ENCODE data around the gene MVK.

The MVK gene

DNA sequence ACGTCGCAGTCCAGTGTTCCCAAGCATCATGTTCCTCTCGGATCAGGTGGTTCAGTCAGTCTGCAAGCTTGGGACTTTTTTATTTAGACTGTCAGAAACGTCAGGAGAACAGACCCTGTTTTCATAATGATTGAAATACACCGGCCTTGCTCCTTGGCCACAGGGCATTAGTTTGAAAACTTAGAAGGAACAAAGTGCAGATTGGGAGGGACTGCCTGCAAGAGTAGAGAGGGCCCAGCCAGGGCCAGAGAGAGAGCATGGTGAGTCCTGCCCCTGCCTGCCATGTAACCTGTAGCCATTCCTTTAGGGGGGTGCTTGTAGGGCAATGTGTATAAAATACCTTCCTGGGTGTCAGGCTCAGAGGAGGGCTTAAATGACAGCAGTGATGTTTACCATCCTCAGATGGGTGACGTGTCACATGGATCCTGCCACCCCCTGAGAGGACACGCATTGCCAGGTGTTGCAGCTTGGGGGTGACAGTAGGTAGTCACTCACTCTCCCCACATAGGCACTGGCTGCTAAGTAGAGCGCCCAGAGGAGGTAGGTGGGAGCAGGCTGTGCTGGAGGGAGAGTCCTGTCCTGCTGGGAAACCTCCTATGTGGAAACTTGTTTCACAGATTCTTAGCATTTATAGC, 46.0 kb upstream of the MVK start:
- Histone ChIP-seq H3K36me3 (ENCODE audit: insufficient read depth, low read length) (peaks cover 7% of the 10 kb centered on the region; the same call in 1 of the 2 replicates), H4K20me1 (ENCODE audit: insufficient read depth, low read length, poor library complexity, severe bottlenecking) (no peaks in the 10 kb centered on the region), H3K27me3 (ENCODE audit: insufficient read depth, low read length, poor library complexity, severe bottlenecking) (no peaks in the 10 kb centered on the region), H3K9me2 (replicated peaks; ENCODE audit: low read depth, low read length) (no peaks in the 10 kb centered on the region), H3K79me2 (ENCODE audit: insufficient read depth, low read length) (no peaks in the 10 kb centered on the region), H3K9me3 (ENCODE audit: insufficient read depth, low read depth, low read length) (no peaks in the 10 kb centered on the region), H3K4me1 (ENCODE audit: insufficient read depth, low read length, poor library complexity, severe bottlenecking) (no peaks in the 10 kb centered on the region), H3F3A (ENCODE audit: low read depth) (no peaks in the 10 kb centered on the region), H3K4me3 (ENCODE audit: low read length, poor library complexity, severe bottlenecking) (no peak overlapping the region), H2AFZ (ENCODE audit: low read length) (no peak overlapping the region), H3K9ac (ENCODE audit: low read depth, low read length, poor library complexity, severe bottlenecking) (no peak overlapping the region), H3K4me2 (ENCODE audit: low read depth, low read length, poor library complexity, severe bottlenecking) (no peak overlapping the region)
- TF ChIP-seq, protein P1, sequence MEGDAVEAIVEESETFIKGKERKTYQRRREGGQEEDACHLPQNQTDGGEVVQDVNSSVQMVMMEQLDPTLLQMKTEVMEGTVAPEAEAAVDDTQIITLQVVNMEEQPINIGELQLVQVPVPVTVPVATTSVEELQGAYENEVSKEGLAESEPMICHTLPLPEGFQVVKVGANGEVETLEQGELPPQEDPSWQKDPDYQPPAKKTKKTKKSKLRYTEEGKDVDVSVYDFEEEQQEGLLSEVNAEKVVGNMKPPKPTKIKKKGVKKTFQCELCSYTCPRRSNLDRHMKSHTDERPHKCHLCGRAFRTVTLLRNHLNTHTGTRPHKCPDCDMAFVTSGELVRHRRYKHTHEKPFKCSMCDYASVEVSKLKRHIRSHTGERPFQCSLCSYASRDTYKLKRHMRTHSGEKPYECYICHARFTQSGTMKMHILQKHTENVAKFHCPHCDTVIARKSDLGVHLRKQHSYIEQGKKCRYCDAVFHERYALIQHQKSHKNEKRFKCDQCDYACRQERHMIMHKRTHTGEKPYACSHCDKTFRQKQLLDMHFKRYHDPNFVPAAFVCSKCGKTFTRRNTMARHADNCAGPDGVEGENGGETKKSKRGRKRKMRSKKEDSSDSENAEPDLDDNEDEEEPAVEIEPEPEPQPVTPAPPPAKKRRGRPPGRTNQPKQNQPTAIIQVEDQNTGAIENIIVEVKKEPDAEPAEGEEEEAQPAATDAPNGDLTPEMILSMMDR (conservative IDR thresholded peaks at IDR 0.05; ENCODE audit: low read length), result no peak
- TF ChIP-seq EZH2phosphoT487 (IDR thresholded peaks at IDR 0.05; ENCODE audit: borderline replicate concordance), result no peak

DNA sequence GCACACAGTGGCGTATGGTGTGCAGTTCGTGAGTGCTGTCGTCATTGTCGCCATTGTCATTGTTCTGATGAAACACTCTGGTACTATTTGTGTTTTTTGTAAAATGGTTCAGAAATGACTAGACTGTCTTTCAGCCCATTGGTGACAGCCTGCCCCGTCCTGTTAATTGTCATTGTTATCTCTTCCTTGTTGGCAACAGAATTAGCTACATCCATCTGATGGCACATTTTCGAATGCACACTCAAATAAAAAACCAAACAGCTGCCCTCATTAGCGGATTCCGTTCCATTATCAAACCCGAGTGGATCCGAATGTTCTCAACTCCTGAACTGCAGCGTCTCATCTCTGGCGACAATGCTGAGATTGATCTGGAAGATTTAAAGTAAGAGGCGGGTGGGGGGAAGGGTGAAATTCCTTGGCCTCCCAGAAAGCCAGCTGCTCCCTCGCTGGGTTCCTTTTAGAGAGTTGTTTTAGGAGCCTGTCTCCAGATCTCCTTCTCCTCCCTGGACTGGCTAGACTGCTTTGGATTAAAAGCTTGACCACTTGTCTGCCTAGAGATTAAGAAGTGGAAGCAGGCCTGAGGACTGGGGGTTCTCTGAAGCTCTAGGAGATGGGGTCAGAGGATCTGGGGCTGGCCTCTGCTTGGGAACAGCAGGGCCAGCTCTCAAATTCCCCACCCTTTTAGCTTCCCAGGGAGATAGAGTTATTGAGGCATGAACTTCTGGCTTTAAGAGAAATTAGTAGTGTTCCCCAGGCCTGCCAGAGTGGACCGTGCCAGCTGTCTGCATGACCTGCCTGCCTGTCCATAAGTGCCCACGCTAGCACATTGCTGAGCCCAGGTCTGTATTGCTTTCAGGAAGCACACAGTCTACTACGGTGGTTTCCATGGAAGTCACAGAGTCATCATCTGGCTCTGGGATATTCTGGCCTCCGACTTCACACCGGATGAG, 43.6 kb upstream of the MVK start:
- H3K4me3 ChIP-seq (ENCODE audit: low read length, poor library complexity, severe bottlenecking), result no peak overlapping the region
- H3K9ac ChIP-seq (ENCODE audit: low read depth, low read length, poor library complexity, severe bottlenecking), result no peak overlapping the region

DNA sequence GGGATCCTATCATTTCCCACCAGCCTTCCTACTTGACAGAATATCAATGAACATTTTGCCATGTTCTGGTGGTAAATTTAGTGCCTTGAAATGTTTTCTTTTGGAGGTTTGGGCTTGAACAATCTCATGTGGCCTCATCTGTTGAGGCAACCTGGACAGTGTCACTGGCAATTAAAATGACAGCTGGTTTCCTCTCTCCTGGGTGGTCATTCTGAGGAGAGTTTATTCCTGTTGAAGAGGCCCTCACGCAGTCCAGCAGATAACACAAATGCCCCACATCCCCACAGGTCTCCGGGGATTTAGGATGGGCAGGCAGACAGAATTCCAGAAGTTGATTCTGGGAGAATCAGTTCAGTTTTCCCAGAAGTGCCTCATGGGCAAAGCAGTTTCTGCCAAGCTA, 42.2 kb upstream of the MVK start:
- TF ChIP-seq, protein P1 (conservative IDR thresholded peaks at IDR 0.05; ENCODE audit: low read length), result no peak
- TF ChIP-seq EZH2phosphoT487 (IDR thresholded peaks at IDR 0.05; ENCODE audit: borderline replicate concordance), result no peak
- Histone ChIP-seq H3K9me2 (replicated peaks; ENCODE audit: low read depth, low read length) (no peaks in the 10 kb centered on the region), H2AFZ (ENCODE audit: low read length) (no peak overlapping the region), H3K4me3 (ENCODE audit: low read length, poor library complexity, severe bottlenecking) (no peak overlapping the region), H3K4me1 (ENCODE audit: insufficient read depth, low read length, poor library complexity, severe bottlenecking) (no peaks in the 10 kb centered on the region), H3K9ac (ENCODE audit: low read depth, low read length, poor library complexity, severe bottlenecking) (no peak overlapping the region), H3K36me3 (ENCODE audit: insufficient read depth, low read length) (peaks cover 7% of the 10 kb centered on the region; the same call in 1 of the 2 replicates), H3K4me2 (ENCODE audit: low read depth, low read length, poor library complexity, severe bottlenecking) (no peak overlapping the region), H4K20me1 (ENCODE audit: insufficient read depth, low read length, poor library complexity, severe bottlenecking) (no peaks in the 10 kb centered on the region), H3K9me3 (ENCODE audit: insufficient read depth, low read depth, low read length) (no peaks in the 10 kb centered on the region), H3K79me2 (ENCODE audit: insufficient read depth, low read length) (no peaks in the 10 kb centered on the region), H3F3A (ENCODE audit: low read depth) (no peaks in the 10 kb centered on the region), H3K27me3 (ENCODE audit: insufficient read depth, low read length, poor library complexity, severe bottlenecking) (no peaks in the 10 kb centered on the region)

More for the DNA sequence above, 43.6 kb upstream of the MVK start:
- H3K79me2 ChIP-seq (ENCODE audit: insufficient read depth, low read length), result no peaks in the 10 kb centered on the region
- no peaks in the 10 kb centered on the region for H3F3A ChIP-seq (ENCODE audit: low read depth)
- H3K27me3 ChIP-seq (ENCODE audit: insufficient read depth, low read length, poor library complexity, severe bottlenecking), result no peaks in the 10 kb centered on the region
- H3K36me3 ChIP-seq (ENCODE audit: insufficient read depth, low read length), result peaks cover 7% of the 10 kb centered on the region; the same call in 1 of the 2 replicates
- H4K20me1 ChIP-seq (ENCODE audit: insufficient read depth, low read length, poor library complexity, severe bottlenecking), result no peaks in the 10 kb centered on the region
- no peaks in the 10 kb centered on the region for H3K9me2 ChIP-seq (replicated peaks; ENCODE audit: low read depth, low read length)
- H3K4me2 ChIP-seq (ENCODE audit: low read depth, low read length, poor library complexity, severe bottlenecking), result no peak overlapping the region
- no peaks in the 10 kb centered on the region for H3K4me1 ChIP-seq (ENCODE audit: insufficient read depth, low read length, poor library complexity, severe bottlenecking)
- H2AFZ ChIP-seq (ENCODE audit: low read length), result no peak overlapping the region
- no peaks in the 10 kb centered on the region for H3K9me3 ChIP-seq (ENCODE audit: insufficient read depth, low read depth, low read length)
- no peak for TF ChIP-seq EZH2phosphoT487 (IDR thresholded peaks at IDR 0.05; ENCODE audit: borderline replicate concordance)
- TF ChIP-seq, protein P1 (conservative IDR thresholded peaks at IDR 0.05; ENCODE audit: low read length), result no peak
